Measurements from ENCODE around the gene PEX5L.
"Not testable (repeated sequence)": the region's sequence is repeated elsewhere in the genome, so short reads cannot be mapped to it uniquely, and the experiment has no call there.

PEX5L gene

DNA sequence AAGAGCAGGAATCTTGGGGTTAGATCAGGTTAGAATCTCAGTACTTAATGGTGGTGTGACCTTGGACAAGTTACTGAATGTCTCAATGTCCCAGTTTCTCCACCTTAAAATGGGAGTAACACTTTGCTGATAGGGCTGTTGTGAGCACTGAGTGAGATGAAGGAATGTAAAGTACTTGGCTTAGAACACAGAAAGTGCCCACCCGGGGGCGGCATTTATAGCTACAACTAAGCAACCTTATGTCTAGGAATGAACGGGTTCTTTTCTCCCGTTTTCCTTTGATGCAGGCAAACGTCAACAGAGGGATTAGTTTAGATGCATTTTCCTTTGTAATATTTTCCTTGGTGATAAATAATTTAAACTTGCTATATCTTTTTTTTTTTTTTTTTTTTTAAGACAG, 207.3 kb downstream of the PEX5L start:
- no peak for DNase-seq

DNA sequence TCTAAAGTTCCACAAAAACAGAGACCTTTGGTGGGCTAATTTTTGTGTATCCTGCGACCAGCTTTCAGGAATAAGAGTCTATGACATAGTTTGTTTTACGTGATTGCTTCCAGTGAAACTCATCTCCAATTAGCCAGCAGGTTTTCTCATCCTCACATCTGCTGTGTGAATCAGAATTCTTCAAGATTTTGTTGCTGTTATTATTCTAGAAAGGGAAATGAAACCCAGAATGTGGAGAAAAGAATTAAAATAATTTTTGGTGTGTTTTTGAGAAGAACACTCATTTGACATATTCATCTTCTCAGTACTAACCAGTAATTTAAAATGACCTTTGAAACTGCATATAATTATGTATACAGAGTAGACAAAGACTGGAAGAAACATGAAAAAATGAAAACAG, 208.0 kb downstream of the PEX5L start:
- no peak for DNase-seq

- DNase-seq = no peak
Measured at GRCh38 chr3:179826247-179826637, 210.5 kb downstream of the PEX5L start.

GRCh38 chr3:179825527-179826246, 211.1 kb downstream of the PEX5L start:
- DNase-seq = no peak

- no peak for DNase-seq
Measured at GRCh38 chr3:179822296-179822695, 214.4 kb downstream of the PEX5L start.

DNA sequence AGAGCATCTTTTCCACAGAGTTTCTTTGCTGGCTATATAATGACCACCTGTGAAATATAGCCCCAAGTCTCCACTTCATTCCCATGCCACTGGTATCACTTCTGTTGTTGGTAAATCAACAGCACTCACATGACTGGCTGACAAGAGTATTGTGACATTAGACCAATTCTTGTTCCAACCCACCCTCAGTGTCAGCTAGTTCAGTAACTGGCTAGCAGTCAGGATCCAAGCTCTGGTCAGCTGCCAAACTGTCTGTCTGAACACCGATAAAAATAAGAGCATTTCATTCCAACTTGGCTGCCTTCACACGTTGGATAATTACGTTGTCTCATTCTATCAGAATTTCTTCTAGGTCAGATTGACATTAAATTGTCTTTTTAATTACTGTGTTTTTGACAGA, 217.4 kb downstream of the PEX5L start:
- no peak for DNase-seq

DNA sequence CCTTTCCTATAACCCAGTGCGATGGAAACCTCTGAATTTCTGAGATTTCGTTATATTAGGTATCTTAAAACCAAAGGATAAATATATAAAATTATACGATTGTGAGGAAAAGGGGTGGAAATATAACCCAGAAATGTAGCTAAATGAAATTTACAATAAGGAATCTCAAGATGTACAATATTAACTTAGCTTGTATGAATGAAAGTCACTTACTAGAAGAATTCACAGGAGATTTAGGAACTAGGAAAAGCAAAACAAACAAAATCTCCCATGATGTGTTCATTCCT, 224.7 kb downstream of the PEX5L start:
- no peak for DNase-seq

- DNase-seq = no peak
Measured at GRCh38 chr3:179811321-179812095, 225.2 kb downstream of the PEX5L start.

- DNase-seq = no peak
Measured at GRCh38 chr3:179809639-179810038, 227.1 kb downstream of the PEX5L start.

DNA sequence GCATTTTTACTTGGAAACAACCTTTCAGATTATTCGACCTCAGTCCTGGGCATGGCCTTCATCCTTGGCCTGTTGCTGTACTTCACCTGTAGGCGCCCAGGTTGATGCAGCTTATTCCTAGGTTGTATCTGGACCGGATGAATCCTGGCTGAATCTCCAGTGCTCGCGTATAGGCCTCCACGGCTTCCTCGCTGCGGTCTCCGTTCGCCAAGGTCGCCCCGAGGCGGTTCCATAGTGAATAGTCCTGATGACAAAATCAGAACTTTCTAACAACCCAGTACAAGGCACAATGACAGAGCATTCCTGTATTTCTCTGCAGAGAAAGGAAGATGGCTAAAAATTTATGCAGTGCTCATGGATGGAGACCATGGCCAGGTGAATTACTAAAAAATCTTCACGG, 229.1 kb downstream of the PEX5L start:
- no peak for DNase-seq

- no peak for DNase-seq
Measured at GRCh38 chr3:179806177-179806576, 230.6 kb downstream of the PEX5L start.

- DNase-seq = no peak
Measured at GRCh38 chr3:179801856-179802255, 234.9 kb downstream of the PEX5L start.

GRCh38 chr3:179801263-179801662, 235.5 kb downstream of the PEX5L start:
- DNase-seq = no peak

DNA sequence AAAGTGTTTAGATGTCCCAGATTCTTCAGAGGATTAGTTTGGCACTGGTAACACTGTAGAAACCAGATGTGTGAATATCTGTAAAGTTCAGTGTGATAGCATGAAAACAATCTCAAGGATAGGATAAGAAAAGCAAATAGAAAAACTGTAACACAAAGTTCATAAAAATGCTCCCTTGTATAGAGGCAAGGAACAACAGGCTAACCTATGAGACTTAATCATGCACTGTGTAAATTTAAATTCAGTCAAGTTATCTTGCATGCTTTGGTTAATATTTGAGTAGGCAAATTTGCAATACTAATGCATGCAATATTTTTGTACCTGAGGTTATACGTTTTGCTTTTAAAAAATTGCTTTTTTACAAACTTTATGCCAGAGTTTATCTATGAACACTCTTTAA, 239.5 kb downstream of the PEX5L start:
- DNase-seq = no peak

GRCh38 chr3:179796421-179796820, 240.3 kb downstream of the PEX5L start:
- no peak for DNase-seq

GRCh38 chr3:179794355-179794754, 242.4 kb downstream of the PEX5L start:
- DNase-seq = no peak

DNA sequence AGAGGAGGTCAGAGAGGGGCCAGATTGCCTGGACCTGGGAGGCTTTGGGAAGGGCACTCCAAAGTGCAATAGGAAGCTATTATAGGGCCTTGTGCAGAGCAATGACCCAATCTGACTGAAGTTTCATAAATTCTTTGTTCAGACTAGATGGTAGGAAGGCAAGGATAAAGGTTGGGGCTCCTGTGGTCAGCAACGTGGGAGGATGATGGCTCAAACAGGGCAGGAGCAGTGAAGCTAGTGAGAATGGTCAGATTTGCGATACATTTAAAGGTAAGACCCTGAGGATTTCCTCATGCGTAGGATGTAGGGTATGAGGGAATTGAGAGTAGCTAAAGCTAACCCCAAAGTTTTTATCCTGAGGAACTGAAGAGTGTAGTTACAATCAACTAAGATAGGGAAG, 244.9 kb downstream of the PEX5L start:
- DNase-seq = no peak

- DNase-seq = no peak
Measured at GRCh38 chr3:179788996-179789395, 247.7 kb downstream of the PEX5L start.

- not testable (repeated sequence) for DNase-seq
Measured at GRCh38 chr3:179782841-179783240, 253.9 kb downstream of the PEX5L start.

DNA sequence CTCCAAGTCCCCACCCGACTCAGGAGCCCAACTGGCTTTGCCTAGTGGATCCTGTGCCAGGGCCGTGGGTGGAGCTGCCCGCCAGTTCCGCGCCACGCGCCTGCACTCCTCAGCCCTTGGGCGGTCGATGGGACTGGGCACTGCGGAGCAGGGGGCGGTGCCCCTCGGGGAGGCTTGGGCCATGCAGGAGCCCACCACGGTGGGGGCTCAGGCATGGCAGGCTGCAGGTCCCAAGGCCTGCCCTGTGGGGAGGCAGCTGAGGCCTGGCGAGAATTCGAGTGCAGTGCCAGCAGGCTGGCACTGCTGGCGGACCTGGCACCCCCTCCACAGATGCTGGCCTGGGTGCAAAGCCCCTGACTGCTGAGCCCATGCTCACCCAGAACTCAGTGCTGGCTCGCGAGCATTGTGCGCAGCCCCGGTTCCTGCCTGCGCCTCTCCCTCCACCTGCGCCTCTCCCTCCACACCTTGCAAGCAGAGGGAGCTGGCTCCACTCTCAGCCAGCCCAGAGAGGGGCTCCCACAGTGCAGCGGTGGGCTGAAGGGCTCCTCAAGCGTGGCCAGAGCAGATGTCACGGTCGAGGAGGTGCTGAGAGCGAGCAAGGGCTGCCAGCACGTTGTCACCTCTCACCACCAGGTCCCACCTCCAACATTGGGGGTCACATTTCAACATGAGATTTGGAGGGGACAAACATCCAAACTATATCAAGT, 261.2 kb downstream of the PEX5L start:
- DNase-seq = no peak

GRCh38 chr3:179772297-179772696, 264.4 kb downstream of the PEX5L start:
- no peak for DNase-seq

GRCh38 chr3:179771797-179772196, 264.9 kb downstream of the PEX5L start:
- no peak for DNase-seq

DNA sequence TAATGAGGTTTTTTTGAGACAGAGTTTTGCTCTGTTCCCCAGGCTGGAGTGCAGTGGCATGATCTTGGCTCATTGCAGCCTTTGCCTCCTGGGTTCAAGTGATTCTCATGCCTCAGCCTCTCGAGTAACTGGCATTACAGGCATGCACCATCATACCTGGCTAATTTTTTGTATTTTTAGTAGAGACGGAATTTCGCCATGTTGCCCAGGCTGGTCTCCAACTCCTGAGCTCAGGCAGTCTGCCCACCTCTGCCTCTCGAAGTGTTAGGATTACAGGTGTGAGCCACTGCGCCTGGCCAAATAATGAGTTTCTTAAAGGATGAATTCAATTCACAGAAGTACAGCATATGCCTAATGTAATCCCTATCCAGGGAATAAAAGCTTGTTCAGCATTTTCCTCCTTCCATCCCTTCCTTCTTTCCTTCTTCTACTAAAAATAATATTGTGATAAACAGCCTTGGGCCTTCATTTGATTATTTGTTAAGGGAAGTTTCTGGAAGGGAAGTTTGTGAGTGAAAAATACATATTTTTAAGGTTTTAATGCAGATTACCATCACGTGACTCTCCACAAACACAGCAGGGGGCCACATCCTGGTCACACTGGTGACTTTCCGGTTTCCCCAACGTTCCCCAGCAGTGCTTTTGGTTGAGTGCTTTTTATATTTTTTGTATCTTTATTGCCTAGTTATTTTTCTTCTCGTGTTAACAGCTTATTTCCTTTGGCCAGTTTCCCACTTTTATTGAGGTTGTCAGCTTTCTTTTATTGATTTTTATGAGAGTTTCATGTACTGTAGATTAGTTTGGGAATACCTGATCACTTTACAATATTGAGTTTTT, 267.1 kb downstream of the PEX5L start:
- DNase-seq = no peak
